HG02759 (cell line): Measurements from ENCODE around the gene PTPRD.

Source experiments
- ATAC-seq: cut with Tn5 transposase; IDR thresholded peaks from one replicate; pipeline ENCODE4 v1.9.1; 2021; ENCODE audit warnings: mild to moderate bottlenecking, moderate library complexity; ENCODE audit not compliant: unreplicated experiment

PTPRD gene

GRCh38 chr9:8857926-8858595 is 1754.7 kb downstream of the PTPRD start:
- peak; percentile 6 for ATAC-seq

- ATAC-seq = peak; percentile 46
These were observed 1755.5 kb downstream of the PTPRD start for GRCh38 chr9:8857068-8857925.

DNA sequence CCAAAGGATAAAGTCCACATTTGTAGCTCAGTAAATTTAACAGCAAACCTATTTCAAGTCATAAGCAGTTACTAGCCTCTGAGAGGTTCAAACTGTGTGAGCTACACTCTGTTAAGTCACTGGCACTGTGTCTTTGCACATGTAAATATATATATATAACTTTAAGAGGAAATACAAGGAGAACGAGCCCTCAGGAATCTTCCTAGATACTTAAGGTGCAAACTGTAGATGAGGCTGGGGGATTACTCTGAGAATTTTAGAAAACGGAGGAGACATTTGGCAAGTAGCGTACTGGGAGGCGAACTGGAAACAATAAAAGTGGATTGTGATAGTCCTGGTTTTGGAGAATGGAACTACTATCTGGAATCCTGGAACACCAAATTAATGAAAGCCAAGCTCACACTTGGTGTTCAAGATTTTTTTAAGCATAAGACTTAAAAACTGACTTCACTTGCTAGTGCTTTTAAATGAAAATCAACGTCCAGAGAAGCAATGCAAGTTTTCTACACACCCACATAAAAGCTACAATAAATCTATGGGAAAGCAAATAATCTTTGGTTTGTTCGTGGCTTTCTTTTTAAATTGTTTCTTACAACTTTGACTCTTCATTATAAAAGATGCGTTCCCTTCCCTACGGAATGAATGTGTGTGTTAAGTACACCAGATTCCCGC is 1756.3 kb downstream of the PTPRD start:
- ATAC-seq = no peak

- no peak for ATAC-seq
These were observed 1757.8 kb downstream of the PTPRD start for GRCh38 chr9:8855046-8855445.

DNA sequence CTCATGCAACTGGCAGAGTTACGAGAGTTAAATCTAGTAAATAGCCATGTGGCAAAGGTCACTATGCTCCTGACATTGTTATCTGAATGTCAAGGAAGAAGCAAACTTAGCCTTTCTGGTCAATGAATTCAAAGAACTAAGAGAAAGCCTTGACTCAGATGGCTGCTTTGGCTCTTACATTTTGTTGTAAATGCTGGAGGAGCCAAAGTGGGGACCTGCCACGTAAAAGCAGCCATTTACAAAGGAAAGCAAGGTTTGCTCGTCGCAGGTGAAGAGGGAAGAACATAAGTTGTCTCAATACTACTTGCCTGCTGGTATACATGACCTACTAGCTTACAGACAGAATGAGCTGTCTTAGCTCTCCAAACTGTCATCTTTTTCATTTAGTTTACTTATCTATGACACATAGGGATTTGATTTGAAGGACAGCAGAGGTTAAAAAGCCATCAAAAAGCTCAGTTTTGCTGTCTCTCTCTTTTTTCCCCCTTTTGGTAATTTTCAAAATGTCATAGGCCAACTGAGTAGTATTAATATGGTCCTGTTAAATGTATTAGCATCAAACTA is 1760.4 kb downstream of the PTPRD start:
- no peak for ATAC-seq

DNA sequence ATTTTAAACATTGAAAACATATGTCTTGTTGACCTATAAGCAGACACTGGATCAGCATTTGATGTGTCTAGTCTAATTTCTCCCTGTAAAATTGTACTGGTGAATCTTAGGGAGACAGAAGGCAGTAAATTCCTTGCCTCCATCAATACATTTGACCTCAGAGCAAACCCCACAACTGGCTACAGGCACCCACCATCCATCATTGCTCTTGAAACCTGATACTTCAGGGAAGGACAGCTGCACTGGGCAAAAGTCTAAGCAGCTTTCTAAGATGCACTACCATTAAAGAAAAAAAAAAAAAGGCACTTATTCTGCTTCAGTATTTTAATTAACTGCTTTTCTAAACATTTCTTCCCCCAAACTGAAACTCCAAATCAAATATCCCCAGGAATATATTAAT is 1761.9 kb downstream of the PTPRD start:
- no peak for ATAC-seq

DNA sequence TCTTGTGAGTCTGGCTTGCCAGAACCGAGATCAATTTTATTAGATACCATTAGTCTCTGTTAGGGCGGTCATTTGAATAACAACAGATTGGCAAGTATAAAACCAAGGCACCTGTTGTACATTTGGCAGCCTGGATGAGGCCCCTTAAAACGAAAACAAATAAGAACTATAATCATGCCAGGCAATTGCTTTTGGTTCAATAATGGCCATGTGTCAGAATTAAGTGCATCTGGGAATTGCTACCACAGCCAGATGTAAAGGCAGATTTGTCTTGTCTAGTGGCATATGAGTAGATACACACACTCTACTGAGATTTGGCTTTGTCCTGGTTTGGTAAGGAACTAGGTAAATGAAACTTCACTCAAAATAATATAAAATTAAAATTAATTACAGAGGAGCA is 1767.0 kb downstream of the PTPRD start:
- ATAC-seq = no peak

DNA sequence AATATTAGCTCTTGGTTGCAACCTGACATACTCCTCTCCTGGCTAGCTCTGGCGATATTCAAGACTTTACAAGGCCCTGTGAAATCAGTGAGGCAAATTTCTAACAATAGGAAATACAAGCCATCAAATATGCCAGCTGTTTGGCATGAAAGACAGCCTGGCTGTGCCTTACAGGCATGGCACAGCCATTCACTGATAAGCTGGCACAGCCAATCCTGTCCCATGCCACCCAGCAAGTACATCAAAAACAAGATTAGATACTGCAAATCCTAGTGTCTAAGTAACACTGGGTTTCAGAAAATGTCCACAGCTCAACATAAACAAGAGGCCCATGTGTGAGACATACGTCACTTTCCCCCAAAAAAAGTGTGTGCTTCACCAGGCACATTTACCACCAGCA is 1767.4 kb downstream of the PTPRD start:
- ATAC-seq = no peak

GRCh38 chr9:8844549-8844948 is 1768.3 kb downstream of the PTPRD start:
- no peak for ATAC-seq

DNA sequence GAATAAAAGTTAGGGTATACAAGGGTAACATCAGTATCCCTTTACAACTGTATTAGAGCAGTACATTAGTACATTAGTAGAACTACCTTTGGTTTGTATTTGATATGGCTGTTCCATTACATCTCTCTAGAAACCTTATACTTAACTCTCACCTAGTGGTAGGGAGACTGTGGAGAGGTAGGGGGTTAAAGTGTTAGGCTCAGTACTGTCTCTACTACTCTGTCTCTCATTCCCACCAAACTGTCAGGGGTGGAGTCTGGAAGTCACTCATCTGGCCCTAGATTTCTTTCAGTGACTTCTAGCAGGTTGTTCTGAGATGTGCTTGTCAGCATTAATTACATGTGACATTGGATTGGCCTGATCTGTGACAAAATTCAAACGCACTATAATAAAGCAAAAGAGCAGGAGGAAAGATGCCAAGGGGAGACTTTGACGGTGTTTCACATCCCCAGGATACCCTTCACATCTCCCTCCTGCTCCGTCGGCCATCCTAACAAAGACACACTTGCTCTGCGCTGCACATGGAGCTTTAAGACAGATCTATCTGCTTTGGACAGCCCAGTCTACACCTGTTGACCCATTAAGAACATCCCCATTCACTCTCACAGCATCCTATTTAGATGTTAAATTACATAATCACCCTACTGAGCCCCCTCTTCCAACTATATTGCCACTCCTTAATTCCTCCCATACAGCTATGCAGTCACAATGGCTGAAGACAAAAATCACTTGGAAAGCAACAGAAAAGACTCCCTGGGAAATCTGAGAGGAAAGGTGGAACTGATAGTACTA is 1770.2 kb downstream of the PTPRD start:
- no peak for ATAC-seq

DNA sequence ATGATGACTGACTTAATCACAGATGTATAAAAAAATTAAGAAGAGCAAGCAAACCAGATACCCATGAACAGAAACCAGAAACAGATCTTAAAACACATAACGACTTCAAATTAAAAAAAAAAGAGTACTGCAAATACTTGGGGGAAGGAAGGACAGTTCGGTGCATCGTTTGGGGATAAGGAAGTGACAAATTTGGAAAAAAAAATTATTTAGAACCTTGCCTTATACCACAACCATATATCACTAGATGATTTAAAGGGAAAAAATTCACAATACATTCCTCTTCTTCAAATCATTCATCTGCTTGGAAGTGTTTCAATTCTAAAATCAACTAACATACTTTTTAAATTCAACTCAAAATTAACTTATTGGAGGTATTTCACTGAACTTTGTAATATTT is 1774.7 kb downstream of the PTPRD start:
- no peak for ATAC-seq

DNA sequence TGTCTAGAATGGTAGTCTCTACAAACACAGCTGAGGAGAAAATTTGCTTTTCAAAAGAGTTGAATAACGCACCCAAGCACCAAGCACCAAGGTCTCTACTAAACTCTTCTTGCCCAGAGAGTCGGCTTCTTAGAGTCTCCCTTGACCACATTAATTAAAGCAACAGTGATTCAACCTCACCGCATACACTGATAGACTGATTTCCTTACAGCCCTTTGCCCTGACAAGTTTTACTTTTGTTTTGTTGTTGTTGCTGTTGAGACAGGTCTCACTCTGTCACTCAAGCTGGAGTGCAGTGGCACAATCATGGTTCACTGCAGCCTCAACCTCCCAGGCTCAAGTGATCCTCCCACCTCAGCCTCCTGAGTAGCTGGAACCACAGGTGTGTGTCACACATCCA is 1777.5 kb downstream of the PTPRD start:
- no peak for ATAC-seq

DNA sequence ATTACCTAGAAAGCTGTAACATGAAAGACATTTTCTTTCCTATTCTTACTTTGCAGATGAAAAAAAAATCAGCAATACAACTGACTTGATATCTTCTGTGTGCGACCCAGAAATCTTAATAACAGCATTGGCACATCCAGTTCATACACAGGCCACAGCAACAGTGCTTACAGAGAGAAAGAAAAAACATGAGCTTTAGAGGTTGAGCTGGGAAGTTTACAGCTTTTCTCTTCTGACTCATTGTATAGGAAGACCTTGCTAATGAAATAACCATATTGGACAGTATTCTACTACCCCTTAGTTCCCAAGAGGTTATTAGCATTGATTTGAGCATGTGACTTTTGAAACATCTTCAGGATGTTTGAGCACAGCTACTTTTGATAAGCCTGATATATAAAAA is 1779.8 kb downstream of the PTPRD start:
- ATAC-seq = no peak

DNA sequence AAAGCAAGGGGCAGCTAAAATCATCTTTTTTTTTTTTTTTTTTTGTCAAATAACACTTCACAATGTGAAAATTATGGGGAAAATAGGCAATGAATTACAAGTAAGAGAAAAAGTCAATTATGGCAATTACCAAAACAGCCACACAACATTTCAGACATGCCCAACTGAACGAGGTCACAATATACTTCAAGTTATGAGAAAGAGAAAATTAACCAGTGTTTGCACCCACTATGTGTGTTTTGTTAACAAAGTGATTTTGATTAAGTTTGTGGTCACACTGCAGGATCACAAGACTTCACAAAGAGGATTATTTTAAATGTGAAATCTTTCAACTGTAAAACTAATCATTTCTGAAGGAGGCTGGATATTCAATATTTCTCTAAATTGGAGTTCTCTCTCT is 1780.4 kb downstream of the PTPRD start:
- ATAC-seq = no peak

GRCh38 chr9:8831568-8831967 is 1781.2 kb downstream of the PTPRD start:
- no peak for ATAC-seq

GRCh38 chr9:8826281-8826680 is 1786.5 kb downstream of the PTPRD start:
- ATAC-seq = no peak

DNA sequence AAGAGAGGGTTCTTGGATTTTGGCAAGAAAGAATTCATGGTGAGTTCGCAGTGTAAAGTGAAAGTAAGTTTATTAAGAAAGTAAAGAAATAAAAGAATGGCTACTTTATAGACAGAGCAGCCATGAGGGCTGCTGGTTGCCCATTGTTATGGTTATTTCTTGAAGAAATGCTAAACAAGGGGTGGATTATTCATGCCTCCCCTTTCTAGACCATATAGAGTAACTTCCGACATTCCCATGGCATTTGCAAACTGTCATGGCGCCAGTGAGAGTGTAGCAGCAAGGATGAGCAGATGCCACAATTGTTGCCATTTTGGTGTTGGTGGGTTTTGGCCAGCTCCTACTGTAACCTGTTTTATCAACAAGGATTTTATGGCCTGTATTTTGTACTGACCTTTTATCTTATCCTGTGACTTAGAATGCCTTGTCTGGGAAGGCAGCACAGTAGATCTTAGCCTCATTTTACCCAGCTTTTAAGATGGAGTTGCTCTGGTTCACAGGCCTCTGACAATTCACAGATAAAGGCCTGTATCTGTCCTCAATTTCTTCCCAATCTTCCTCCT is 1787.1 kb downstream of the PTPRD start:
- no peak for ATAC-seq

DNA sequence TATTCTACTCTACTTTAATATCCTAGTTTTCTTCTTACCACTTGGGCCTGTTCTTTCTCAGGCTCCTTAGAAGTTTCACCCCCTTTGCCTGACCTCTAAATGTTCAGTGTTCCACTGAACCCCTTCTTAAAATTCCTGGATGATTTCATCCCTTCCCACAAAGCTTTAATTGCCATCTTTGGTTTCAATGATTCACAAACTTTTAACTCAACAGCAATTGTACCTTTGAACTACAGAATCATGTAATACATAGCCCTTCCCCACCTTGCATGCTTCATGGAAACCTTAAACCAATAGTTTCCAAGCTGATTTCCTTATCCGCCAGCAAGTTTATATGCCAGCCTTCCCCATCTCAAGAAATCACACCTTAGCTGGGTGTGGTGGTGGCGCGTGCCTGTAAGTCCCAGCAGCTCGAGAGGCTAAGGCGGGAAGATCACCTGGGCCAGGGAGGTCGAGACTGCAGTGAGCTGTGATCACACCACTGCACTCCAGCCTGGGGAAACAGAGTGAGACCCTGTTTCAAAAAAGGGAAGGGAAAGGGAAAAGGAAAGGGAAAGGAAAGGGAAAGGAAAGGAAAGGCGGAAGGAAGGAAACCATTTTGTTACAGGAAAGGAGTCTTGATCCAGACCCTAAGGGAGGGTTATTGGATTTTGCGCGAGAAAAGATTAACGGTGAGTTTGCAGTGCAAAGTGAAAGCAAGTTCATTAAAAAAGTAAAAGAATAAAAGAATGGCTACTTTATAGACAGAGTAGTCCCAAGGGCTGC is 1789.5 kb downstream of the PTPRD start:
- no peak for ATAC-seq

- no peak for ATAC-seq
These were observed 1790.2 kb downstream of the PTPRD start for GRCh38 chr9:8822667-8823025.
